ENCODE data around the gene EFCAB5.
"Not testable (repeated sequence)": the region's sequence is repeated elsewhere in the genome, so short reads cannot be mapped to it uniquely, and the experiment has no call there.

Gene EFCAB5

DNA sequence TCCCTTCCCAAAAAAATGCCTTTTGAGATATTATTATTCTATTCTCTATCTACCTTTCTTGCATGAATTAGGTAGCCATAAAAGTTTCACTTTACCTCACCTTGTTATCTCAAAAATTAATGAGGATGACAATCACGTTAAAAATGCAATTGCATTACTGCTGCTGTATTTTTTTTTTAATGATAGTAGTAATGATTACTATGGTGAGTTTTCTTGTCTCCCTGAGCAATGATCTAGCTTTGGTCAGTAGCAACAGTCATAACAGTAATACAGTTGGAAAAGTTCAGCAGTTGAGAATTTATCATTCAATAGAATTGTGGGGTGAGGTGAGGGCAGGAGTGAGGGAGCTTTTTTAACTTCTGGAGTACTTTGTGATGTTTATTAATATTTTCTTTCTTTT lies at the start of gene EFCAB5:
Gene EFCAB5, plus strand, starts transcription at position 301 of the 400 bp plus-strand sequence. CDS start 163 bp downstream, outside the sequence.
- Histone ChIP-seq H3K36me3 (ENCODE audit: control insufficient read depth, insufficient read depth, low read length) (no peaks in the 10 kb centered on the region), H3K4me1 (ENCODE audit: control insufficient read depth, insufficient read depth, low read length) (no peaks in the 10 kb centered on the region), H3K9me3 (ENCODE audit: control insufficient read depth, insufficient read depth, low read length) (no peaks in the 10 kb centered on the region), H3K27me3 (ENCODE audit: control insufficient read depth, insufficient read depth, low read length) (no peaks in the 10 kb centered on the region), H3K4me3 (ENCODE audit: low read depth, low read length) (no peak within 1 kb of the TSS), H3K9ac (ENCODE audit: low read depth, low read length) (no peak within 1 kb of the TSS)

DNA sequence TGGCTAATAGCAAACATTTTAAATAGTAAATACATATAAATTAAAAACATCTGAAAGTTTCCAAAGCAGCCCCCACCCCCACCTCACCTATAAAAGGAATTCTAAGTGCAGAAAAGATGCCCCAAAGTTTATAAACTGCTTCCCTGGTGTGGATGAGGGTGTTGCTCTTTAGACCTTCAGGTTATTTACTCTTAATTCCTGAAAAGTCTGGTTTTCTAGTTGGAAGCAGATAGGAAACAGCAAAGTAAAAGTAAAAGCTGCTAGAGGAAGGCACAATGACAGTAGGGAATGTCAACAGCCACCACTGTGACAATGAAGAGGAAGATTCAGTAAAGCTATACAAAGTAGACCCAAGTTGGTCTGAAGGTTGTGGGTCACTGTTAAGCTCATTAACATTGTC lies 49.2 kb upstream of the EFCAB5 start:
- no peaks in the 10 kb centered on the region for H3K9me3 ChIP-seq (ENCODE audit: control insufficient read depth, insufficient read depth, low read length)
- H3K4me3 ChIP-seq (ENCODE audit: low read depth, low read length), result no peak overlapping the region
- no peaks in the 10 kb centered on the region for H3K36me3 ChIP-seq (ENCODE audit: control insufficient read depth, insufficient read depth, low read length)
- H3K27me3 ChIP-seq (ENCODE audit: control insufficient read depth, insufficient read depth, low read length), result no peaks in the 10 kb centered on the region
- no peak overlapping the region for H3K9ac ChIP-seq (ENCODE audit: low read depth, low read length)
- H3K4me1 ChIP-seq (ENCODE audit: control insufficient read depth, insufficient read depth, low read length), result no peaks in the 10 kb centered on the region

DNA sequence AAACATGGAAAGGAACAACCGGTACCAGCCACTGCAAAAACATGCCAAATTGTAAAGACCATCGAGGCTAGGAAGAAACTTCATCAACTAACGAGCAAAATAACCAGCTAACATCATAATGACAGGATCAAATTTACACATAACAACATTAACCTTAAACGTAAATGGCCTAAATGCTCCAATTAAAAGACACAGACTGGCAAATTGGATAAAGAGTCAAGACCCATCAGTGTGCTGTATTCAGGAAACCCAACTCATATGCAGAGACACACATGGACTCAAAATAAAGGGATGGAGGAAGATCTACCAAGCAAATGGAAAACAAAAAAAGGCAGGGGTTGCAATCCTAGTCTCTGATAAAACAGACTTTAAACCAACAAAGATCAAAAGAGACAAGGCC lies 44.3 kb upstream of the EFCAB5 start:
- not testable (repeated sequence) for H3K9ac ChIP-seq (ENCODE audit: low read depth, low read length); H3K9me3 ChIP-seq (ENCODE audit: control insufficient read depth, insufficient read depth, low read length); H3K4me1 ChIP-seq (ENCODE audit: control insufficient read depth, insufficient read depth, low read length); H3K36me3 ChIP-seq (ENCODE audit: control insufficient read depth, insufficient read depth, low read length); H3K4me3 ChIP-seq (ENCODE audit: low read depth, low read length); H3K27me3 ChIP-seq (ENCODE audit: control insufficient read depth, insufficient read depth, low read length)

DNA sequence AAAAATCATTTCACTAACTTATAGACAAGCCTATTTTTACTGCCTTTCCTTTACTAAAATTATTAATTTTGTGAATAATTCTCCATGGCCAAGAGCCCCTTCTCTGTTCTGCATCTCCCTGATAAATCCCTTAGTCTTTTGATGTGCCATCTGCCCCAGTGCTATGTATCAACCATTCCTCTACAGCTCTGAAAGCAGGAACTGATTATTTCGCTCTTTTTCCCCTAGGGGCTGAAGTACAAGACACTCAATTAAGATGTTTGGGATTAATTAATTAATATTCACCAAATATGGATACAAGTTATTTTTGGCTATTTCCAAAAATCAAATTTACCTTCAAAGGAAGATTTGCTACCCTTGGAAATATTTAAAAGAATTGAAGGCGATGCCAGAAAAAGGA lies 38.0 kb upstream of the EFCAB5 start:
- no peaks in the 10 kb centered on the region for H3K27me3 ChIP-seq (ENCODE audit: control insufficient read depth, insufficient read depth, low read length)
- H3K9me3 ChIP-seq (ENCODE audit: control insufficient read depth, insufficient read depth, low read length), result no peaks in the 10 kb centered on the region
- no peak overlapping the region for H3K4me3 ChIP-seq (ENCODE audit: low read depth, low read length)
- no peaks in the 10 kb centered on the region for H3K4me1 ChIP-seq (ENCODE audit: control insufficient read depth, insufficient read depth, low read length)
- H3K9ac ChIP-seq (ENCODE audit: low read depth, low read length), result no peak overlapping the region
- H3K36me3 ChIP-seq (ENCODE audit: control insufficient read depth, insufficient read depth, low read length), result no peaks in the 10 kb centered on the region

- H3K36me3 ChIP-seq (ENCODE audit: control insufficient read depth, insufficient read depth, low read length), result no peaks in the 10 kb centered on the region
- H3K9me3 ChIP-seq (ENCODE audit: control insufficient read depth, insufficient read depth, low read length), result no peaks in the 10 kb centered on the region
- H3K4me3 ChIP-seq (ENCODE audit: low read depth, low read length), result no peak overlapping the region
- no peak overlapping the region for H3K9ac ChIP-seq (ENCODE audit: low read depth, low read length)
- H3K27me3 ChIP-seq (ENCODE audit: control insufficient read depth, insufficient read depth, low read length), result no peaks in the 10 kb centered on the region
- no peaks in the 10 kb centered on the region for H3K4me1 ChIP-seq (ENCODE audit: control insufficient read depth, insufficient read depth, low read length)
Measured at GRCh38 chr17:29905086-29905878, 36.2 kb upstream of the EFCAB5 start.

DNA sequence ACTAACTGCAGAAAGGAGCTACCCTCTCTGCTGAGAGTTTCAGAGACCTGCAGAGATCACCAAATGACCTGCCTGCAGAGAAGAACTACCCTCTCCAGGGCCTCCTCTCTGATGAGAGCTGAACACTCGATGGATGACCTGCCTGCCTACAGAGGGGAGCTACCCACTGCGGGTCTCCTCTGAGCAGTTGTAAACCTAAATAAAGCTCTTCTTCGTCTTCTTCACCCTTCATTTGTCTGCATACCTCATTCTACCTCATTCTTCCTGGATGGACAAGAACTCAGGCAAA lies 35.6 kb upstream of the EFCAB5 start:
- Histone ChIP-seq H3K4me1 (ENCODE audit: control insufficient read depth, insufficient read depth, low read length) (no peaks in the 10 kb centered on the region), H3K4me3 (ENCODE audit: low read depth, low read length) (no peak overlapping the region), H3K27me3 (ENCODE audit: control insufficient read depth, insufficient read depth, low read length) (no peaks in the 10 kb centered on the region), H3K9ac (ENCODE audit: low read depth, low read length) (no peak overlapping the region), H3K36me3 (ENCODE audit: control insufficient read depth, insufficient read depth, low read length) (no peaks in the 10 kb centered on the region), H3K9me3 (ENCODE audit: control insufficient read depth, insufficient read depth, low read length) (no peaks in the 10 kb centered on the region)

- Histone ChIP-seq H3K9me3 (ENCODE audit: control insufficient read depth, insufficient read depth, low read length) (no peaks in the 10 kb centered on the region), H3K9ac (ENCODE audit: low read depth, low read length) (no peak overlapping the region), H3K27me3 (ENCODE audit: control insufficient read depth, insufficient read depth, low read length) (no peaks in the 10 kb centered on the region), H3K4me3 (ENCODE audit: low read depth, low read length) (no peak overlapping the region), H3K36me3 (ENCODE audit: control insufficient read depth, insufficient read depth, low read length) (no peaks in the 10 kb centered on the region), H3K4me1 (ENCODE audit: control insufficient read depth, insufficient read depth, low read length) (no peaks in the 10 kb centered on the region)
Measured at GRCh38 chr17:29906969-29907368, 34.5 kb upstream of the EFCAB5 start.

DNA sequence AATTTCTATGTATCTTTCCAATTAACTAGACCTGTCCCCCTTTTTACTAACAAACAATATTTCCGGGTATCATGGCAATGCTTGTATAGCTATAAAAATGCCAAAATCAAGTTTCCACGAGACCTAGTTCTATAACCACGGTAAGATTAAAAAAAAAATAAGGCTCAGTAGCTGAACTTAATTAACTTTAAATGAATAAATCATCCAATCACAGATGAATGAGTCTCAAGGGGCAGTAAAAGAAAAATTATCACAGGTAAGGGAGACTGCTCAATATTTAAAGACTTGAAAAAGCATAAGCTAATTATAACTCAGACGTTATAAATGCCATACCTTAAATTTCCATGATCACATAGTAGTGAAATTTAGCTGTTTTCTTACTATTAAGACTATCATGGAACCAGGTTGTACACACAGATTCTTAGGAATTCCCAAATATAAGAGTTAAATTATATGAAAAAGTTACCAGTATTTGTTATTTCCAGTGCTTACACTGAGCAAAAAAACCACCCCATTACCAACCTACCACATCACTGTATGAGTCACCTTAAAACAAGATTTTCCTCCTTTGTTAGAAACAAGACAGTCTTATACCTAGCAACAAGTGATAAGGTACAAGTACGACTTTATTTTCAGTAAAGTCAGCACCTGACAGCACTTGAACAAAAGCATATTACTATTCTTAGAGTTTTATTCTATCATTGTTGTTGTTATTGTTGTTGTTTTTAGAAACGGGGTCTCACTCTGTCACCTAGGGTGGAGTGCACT lies 32.0 kb upstream of the EFCAB5 start:
- H3K4me3 ChIP-seq (ENCODE audit: low read depth, low read length), result no peak overlapping the region
- H3K4me1 ChIP-seq (ENCODE audit: control insufficient read depth, insufficient read depth, low read length), result no peaks in the 10 kb centered on the region
- H3K27me3 ChIP-seq (ENCODE audit: control insufficient read depth, insufficient read depth, low read length), result no peaks in the 10 kb centered on the region
- H3K9me3 ChIP-seq (ENCODE audit: control insufficient read depth, insufficient read depth, low read length), result no peaks in the 10 kb centered on the region
- no peak overlapping the region for H3K9ac ChIP-seq (ENCODE audit: low read depth, low read length)
- H3K36me3 ChIP-seq (ENCODE audit: control insufficient read depth, insufficient read depth, low read length), result no peaks in the 10 kb centered on the region

DNA sequence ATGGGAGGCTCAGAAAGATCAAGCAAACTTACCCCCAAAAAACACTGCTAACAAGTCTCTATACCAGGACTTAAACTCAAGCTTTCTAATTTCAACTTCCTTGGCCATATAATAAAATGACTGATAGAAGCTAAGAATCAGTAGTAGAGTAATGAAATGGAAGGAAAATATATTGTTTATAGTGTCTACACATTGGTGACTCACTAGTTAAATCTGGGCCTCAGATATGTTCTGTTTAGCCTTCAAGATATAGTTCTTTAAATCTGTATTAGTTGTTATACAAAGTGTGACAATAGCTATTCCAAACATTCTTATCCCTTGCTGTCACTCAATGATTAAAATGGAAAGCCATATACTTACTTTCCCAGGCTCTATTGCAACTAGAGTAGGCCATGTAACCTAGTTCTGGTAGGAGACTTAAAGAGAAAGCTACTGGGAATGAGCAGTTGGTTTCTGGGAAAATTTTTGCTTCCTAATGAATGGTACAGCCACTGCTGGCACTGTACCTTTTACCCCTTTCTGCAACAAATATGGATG lies 29.7 kb upstream of the EFCAB5 start:
- no peaks in the 10 kb centered on the region for H3K27me3 ChIP-seq (ENCODE audit: control insufficient read depth, insufficient read depth, low read length)
- H3K9me3 ChIP-seq (ENCODE audit: control insufficient read depth, insufficient read depth, low read length), result no peaks in the 10 kb centered on the region
- H3K9ac ChIP-seq (ENCODE audit: low read depth, low read length), result no peak overlapping the region
- H3K36me3 ChIP-seq (ENCODE audit: control insufficient read depth, insufficient read depth, low read length), result no peaks in the 10 kb centered on the region
- no peaks in the 10 kb centered on the region for H3K4me1 ChIP-seq (ENCODE audit: control insufficient read depth, insufficient read depth, low read length)
- no peak overlapping the region for H3K4me3 ChIP-seq (ENCODE audit: low read depth, low read length)

DNA sequence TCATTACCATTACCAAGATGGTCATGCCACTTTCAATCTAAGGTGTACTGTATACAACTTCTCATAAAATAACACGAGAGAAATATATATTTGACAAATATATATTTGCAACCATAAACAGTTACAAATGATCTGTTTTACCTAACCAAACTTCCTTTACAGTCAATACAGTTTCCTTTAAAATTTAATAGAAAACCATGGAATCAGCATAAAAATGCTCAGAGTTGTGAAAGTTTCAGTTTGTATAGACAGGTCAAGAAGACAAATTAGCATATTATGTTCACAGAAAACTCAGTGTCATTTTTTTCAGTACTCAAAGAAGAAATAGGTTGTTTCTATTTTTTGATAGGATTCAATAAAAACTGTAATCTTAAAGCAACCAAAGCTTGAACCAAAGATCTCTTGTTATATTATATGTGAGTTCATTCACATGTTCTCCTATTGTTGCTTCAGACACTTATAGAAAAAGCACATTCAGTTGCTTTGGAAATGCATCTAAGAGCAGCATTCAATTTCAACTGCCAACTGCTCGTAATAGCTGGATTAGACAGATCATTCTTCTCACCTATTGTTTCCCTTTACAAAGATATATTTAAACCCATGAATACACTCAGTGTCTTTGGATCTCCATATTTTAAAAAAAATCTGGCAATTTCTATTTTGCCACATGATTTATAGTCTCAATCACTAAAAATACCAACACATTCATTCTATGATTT lies 26.5 kb upstream of the EFCAB5 start:
- Histone ChIP-seq H3K4me3 (ENCODE audit: low read depth, low read length) (no peak overlapping the region), H3K4me1 (ENCODE audit: control insufficient read depth, insufficient read depth, low read length) (no peaks in the 10 kb centered on the region), H3K36me3 (ENCODE audit: control insufficient read depth, insufficient read depth, low read length) (no peaks in the 10 kb centered on the region), H3K9me3 (ENCODE audit: control insufficient read depth, insufficient read depth, low read length) (no peaks in the 10 kb centered on the region), H3K27me3 (ENCODE audit: control insufficient read depth, insufficient read depth, low read length) (no peaks in the 10 kb centered on the region), H3K9ac (ENCODE audit: low read depth, low read length) (no peak overlapping the region)

- Histone ChIP-seq H3K9me3 (ENCODE audit: control insufficient read depth, insufficient read depth, low read length) (no peaks in the 10 kb centered on the region), H3K4me3 (ENCODE audit: low read depth, low read length) (no peak overlapping the region), H3K27me3 (ENCODE audit: control insufficient read depth, insufficient read depth, low read length) (no peaks in the 10 kb centered on the region), H3K9ac (ENCODE audit: low read depth, low read length) (no peak overlapping the region), H3K36me3 (ENCODE audit: control insufficient read depth, insufficient read depth, low read length) (no peaks in the 10 kb centered on the region), H3K4me1 (ENCODE audit: control insufficient read depth, insufficient read depth, low read length) (no peaks in the 10 kb centered on the region)
Measured at GRCh38 chr17:29918016-29918415, 23.4 kb upstream of the EFCAB5 start.
